Activated naive CD8-positive, alpha-beta T cell treated with anti-CD3 and anti-CD28 coated beads for 36 hours (primary cell): ENCODE measurements around the gene COA5. TPM values are rescaled to one million over a fixed set of nuclear protein-coding genes. Genes with fewer than 3 reads are reported as not detected.
A peak's percentile ranks its signal among the peaks of the same experiment; 100 is the strongest.

Source experiments
- DNase-seq: peaks from one replicate; pipeline ENCODE4 v3.0.0; 2021
- H3K27ac Mint-ChIP-seq: one replicate; pipeline ENCODE4 v1.8.0; 2022; ENCODE audit warnings: mild to moderate bottlenecking, moderate library complexity, mixed read lengths
- H3K27me3 Mint-ChIP-seq: one replicate; pipeline ENCODE4 v1.8.0; 2022; ENCODE audit warnings: mild to moderate bottlenecking, mixed read lengths
- H3K36me3 Mint-ChIP-seq: one replicate; pipeline ENCODE4 v1.8.0; 2021; ENCODE audit warnings: mild to moderate bottlenecking, mixed read lengths
- H3K4me1 Mint-ChIP-seq: one replicate; pipeline ENCODE4 v1.8.0; 2021; ENCODE audit warnings: mixed read lengths
- H3K4me3 Mint-ChIP-seq: one replicate; pipeline ENCODE4 v1.8.0; 2022; ENCODE audit warnings: mild to moderate bottlenecking, moderate library complexity, mixed read lengths
- H3K9me3 Mint-ChIP-seq: one replicate; pipeline ENCODE4 v1.8.0; 2022; ENCODE audit warnings: mixed read lengths
- total RNA-seq, 2 experiments: library from RNA; stranded (reverse); gene quantifications; one replicate each; pipeline ENCODE4 v1.2.3, GENCODE V29; 2021

The COA5 gene
- total RNA-seq, 2 experiments from 2014 or later, result 27.1 to 27.2 TPM

- Mint-ChIP-seq H3K27ac (no peak overlapping the region), H3K4me3 (no peak overlapping the region), H3K4me1 (peaks cover 48% of the 10 kb centered on the region), H3K27me3 (no peaks in the 10 kb centered on the region), H3K9me3 (no peaks in the 10 kb centered on the region), H3K36me3 (peaks cover 38% of the 10 kb centered on the region)
- no peak for DNase-seq
These were observed 52.6 kb downstream of the COA5 start for GRCh38 chr2:98555696-98556095.

GRCh38 chr2:98554116-98554861 lies 54.0 kb downstream of the COA5 start:
- no peak for DNase-seq
- Mint-ChIP-seq H3K36me3 (peaks cover 41% of the 10 kb centered on the region), H3K27ac (no peak overlapping the region), H3K4me3 (no peak overlapping the region), H3K27me3 (no peaks in the 10 kb centered on the region), H3K9me3 (no peaks in the 10 kb centered on the region), H3K4me1 (peaks cover 54% of the 10 kb centered on the region)

GRCh38 chr2:98552499-98553179 lies 55.7 kb downstream of the COA5 start:
- Mint-ChIP-seq H3K36me3 (peaks cover 42% of the 10 kb centered on the region), H3K27me3 (no peaks in the 10 kb centered on the region), H3K4me3 (no peak overlapping the region), H3K27ac (peak overlapping the region; percentile 67), H3K9me3 (no peaks in the 10 kb centered on the region), H3K4me1 (peaks cover 62% of the 10 kb centered on the region)
- no peak for DNase-seq

- H3K36me3 Mint-ChIP-seq, result peaks cover 48% of the 10 kb centered on the region
- peak overlapping the region; percentile 87 for H3K27ac Mint-ChIP-seq
- H3K4me3 Mint-ChIP-seq, result no peak overlapping the region
- H3K9me3 Mint-ChIP-seq, result no peaks in the 10 kb centered on the region
- peak; percentile 62 for DNase-seq
- peaks cover 63% of the 10 kb centered on the region for H3K4me1 Mint-ChIP-seq
- no peaks in the 10 kb centered on the region for H3K27me3 Mint-ChIP-seq
These were observed 57.0 kb downstream of the COA5 start for GRCh38 chr2:98551316-98551715.

- Mint-ChIP-seq H3K27ac (peak overlapping the region; percentile 87), H3K9me3 (no peaks in the 10 kb centered on the region), H3K36me3 (peaks cover 45% of the 10 kb centered on the region), H3K4me3 (no peak overlapping the region), H3K4me1 (peaks cover 58% of the 10 kb centered on the region), H3K27me3 (no peaks in the 10 kb centered on the region)
- DNase-seq, result no peak
These were observed 58.1 kb downstream of the COA5 start for GRCh38 chr2:98550165-98550564.

Other genes with a start within 250 kb of the COA5 start
- gene INPP4A, start 163.7 kb downstream of the COA5 start, total RNA-seq, result 10 to 100 TPM; 31.6 to 31.9 TPM
- gene UNC50, start 77 bp upstream of the COA5 start, total RNA-seq, result 10 to 100 TPM; 29.8 to 30.9 TPM
- gene MGAT4A, start 122.6 kb upstream of the COA5 start, total RNA-seq, result 10 to 100 TPM; 45.1 to 49.3 TPM